MM.1S (cell line): ENCODE measurements around the gene CBLB.

Source experiments
- DNase-seq: peaks from one replicate; pipeline ENCODE4 v3.0.0-alpha.2; 2015
- H2AFZ ChIP-seq: fragments of 300-600 bp; sonication (generic); 2 replicates; pipeline ENCODE4 v1.6.0; 2016; ENCODE audit warnings: antibody characterized with exemption, low read length
- H3F3A ChIP-seq: fragments of 300-600 bp; sonication (generic); 2 replicates; pipeline ENCODE4 v1.6.1; 2016; ENCODE audit warnings: mild to moderate bottlenecking, antibody characterized with exemption, low read length, moderate library complexity, mixed read lengths; ENCODE audit not compliant: insufficient read depth
- H3K27ac ChIP-seq: fragments of 300-600 bp; sonication (generic); 2 replicates; pipeline ENCODE4 v1.5.1; 2016; ENCODE audit warnings: mild to moderate bottlenecking, low read length
- H3K27me3 ChIP-seq: fragments of 300-600 bp; sonication (generic); replicated peaks from 2 replicates; pipeline ENCODE4 v1.6.0; 2016; ENCODE audit warnings: low read length; ENCODE audit not compliant: insufficient read depth
- H3K36me3 ChIP-seq: fragments of 300-600 bp; sonication (generic); replicated peaks from 2 replicates; pipeline ENCODE4 v1.6.1; 2016; ENCODE audit warnings: mild to moderate bottlenecking, low read length, mixed read lengths; ENCODE audit not compliant: insufficient read depth
- H3K4me1 ChIP-seq: fragments of 300-600 bp; sonication (generic); 2 replicates; pipeline ENCODE4 v1.6.1; 2016; ENCODE audit warnings: low read length, mixed read lengths
- H3K4me2 ChIP-seq: fragments of 300-600 bp; sonication (generic); 2 replicates; pipeline ENCODE4 v1.6.0; 2016; ENCODE audit warnings: low read depth, low read length
- H3K4me3 ChIP-seq: fragments of 300-600 bp; sonication (generic); 2 replicates; pipeline ENCODE4 v1.5.1; 2016; ENCODE audit warnings: low read length, mixed read lengths
- H3K79me2 ChIP-seq: fragments of 300-600 bp; sonication (generic); 2 replicates; pipeline ENCODE4 v1.6.1; 2016; ENCODE audit warnings: mixed run types, low read length, mixed read lengths
- H3K9ac ChIP-seq: fragments of 300-600 bp; sonication (generic); 2 replicates; pipeline ENCODE4 v1.6.1; 2016; ENCODE audit warnings: low read length, mixed read lengths
- H3K9me2 ChIP-seq: fragments of 300-600 bp; sonication (generic); replicated peaks from 2 replicates; pipeline ENCODE4 v1.6.1; 2016; ENCODE audit warnings: mild to moderate bottlenecking, low read length, mixed read lengths; ENCODE audit not compliant: insufficient read depth
- H3K9me3 ChIP-seq: fragments of 300-600 bp; sonication (generic); replicated peaks from 2 replicates; pipeline ENCODE4 v1.6.1; 2016; ENCODE audit warnings: mild to moderate bottlenecking, low read length, mixed read lengths; ENCODE audit not compliant: insufficient read depth
- H4K20me1 ChIP-seq: fragments of 300-600 bp; sonication (generic); 2 replicates; pipeline ENCODE4 v1.6.1; 2016; ENCODE audit warnings: mild to moderate bottlenecking, low read length, moderate library complexity, mixed read lengths; ENCODE audit not compliant: insufficient read depth
- CTCF ChIP-seq: fragments of 300-600 bp; sonication (generic); IDR thresholded peaks from 2 replicates; pipeline ENCODE4 v1.5.1; 2016; ENCODE audit warnings: antibody characterized with exemption, low read length, mixed read lengths
- EZH2 ChIP-seq: fragments of 300-600 bp; sonication (generic); optimal IDR thresholded peaks from 2 replicates; pipeline ENCODE3; 2017; ENCODE audit warnings: low read depth, mild to moderate bottlenecking, antibody characterized with exemption, low read length, mixed read lengths
- EZH2phosphoT487 ChIP-seq: fragments of 300-600 bp; sonication (generic); IDR thresholded peaks from 2 replicates; pipeline ENCODE4 v1.6.1; 2018; ENCODE audit warnings: antibody characterized with exemption, low read length

Gene CBLB

GRCh38 chr3:105747696-105748095 is 121.1 kb downstream of the CBLB start:
- no peak overlapping the region for H3K27ac ChIP-seq
- TF ChIP-seq EZH2phosphoT487 = no peak
- no peak for TF ChIP-seq CTCF
- TF ChIP-seq EZH2 = no peak
- 0 out of 2 replicates have a peak, but pooled peaks cover under 1% of the 10 kb centered on the region for H3F3A ChIP-seq
- no peaks in the 10 kb centered on the region for H3K36me3 ChIP-seq
- H3K79me2 ChIP-seq = no peaks in the 10 kb centered on the region
- peaks cover 6% of the 10 kb centered on the region; the same call in 1 of the 2 replicates for H3K4me1 ChIP-seq
- H4K20me1 ChIP-seq = no peaks in the 10 kb centered on the region
- DNase-seq = no peak
- H3K4me3 ChIP-seq = no peak overlapping the region
- H3K9me2 ChIP-seq = no peaks in the 10 kb centered on the region
- H3K9ac ChIP-seq = no peak overlapping the region
- no peak overlapping the region for H2AFZ ChIP-seq
- H3K27me3 ChIP-seq = no peaks in the 10 kb centered on the region
- H3K9me3 ChIP-seq = no peaks in the 10 kb centered on the region
- H3K4me2 ChIP-seq = no peak overlapping the region

GRCh38 chr3:105747060-105747541 is 121.7 kb downstream of the CBLB start:
- Histone ChIP-seq H3K36me3 (no peaks in the 10 kb centered on the region), H3F3A (no peaks in the 10 kb centered on the region), H2AFZ (no peak overlapping the region), H3K27ac (no peak overlapping the region), H3K4me1 (no peaks in the 10 kb centered on the region), H3K79me2 (no peaks in the 10 kb centered on the region), H3K27me3 (no peaks in the 10 kb centered on the region), H3K9me2 (no peaks in the 10 kb centered on the region), H3K4me2 (no peak overlapping the region), H4K20me1 (no peaks in the 10 kb centered on the region), H3K9ac (no peak overlapping the region), H3K9me3 (no peaks in the 10 kb centered on the region), H3K4me3 (no peak overlapping the region)
- TF ChIP-seq EZH2 = no peak
- no peak for TF ChIP-seq CTCF
- no peak for TF ChIP-seq EZH2phosphoT487
- DNase-seq = no peak

- Histone ChIP-seq H3K9ac (no peak overlapping the region), H3K9me2 (no peaks in the 10 kb centered on the region), H3K27me3 (no peaks in the 10 kb centered on the region), H3F3A (no peaks in the 10 kb centered on the region), H2AFZ (no peak overlapping the region), H3K4me1 (no peaks in the 10 kb centered on the region), H3K4me3 (no peak overlapping the region), H3K27ac (no peak overlapping the region), H3K79me2 (no peaks in the 10 kb centered on the region), H3K9me3 (no peaks in the 10 kb centered on the region), H3K4me2 (no peak overlapping the region), H3K36me3 (no peaks in the 10 kb centered on the region), H4K20me1 (no peaks in the 10 kb centered on the region)
- DNase-seq = no peak
- no peak for TF ChIP-seq EZH2
These were observed 122.4 kb downstream of the CBLB start for GRCh38 chr3:105746231-105746996.

GRCh38 chr3:105745046-105745445 is 123.8 kb downstream of the CBLB start:
- H3K79me2 ChIP-seq = no peaks in the 10 kb centered on the region
- H3K36me3 ChIP-seq = no peaks in the 10 kb centered on the region
- no peaks in the 10 kb centered on the region for H3F3A ChIP-seq

More at GRCh38 chr3:105745046-105745445, 123.8 kb downstream of the CBLB start:
- Histone ChIP-seq H3K9me3 (no peaks in the 10 kb centered on the region), H4K20me1 (no peaks in the 10 kb centered on the region), H3K9ac (no peak overlapping the region), H3K27me3 (no peaks in the 10 kb centered on the region), H2AFZ (no peak overlapping the region), H3K4me2 (no peak overlapping the region), H3K4me3 (no peak overlapping the region), H3K4me1 (no peaks in the 10 kb centered on the region), H3K27ac (no peak overlapping the region), H3K9me2 (no peaks in the 10 kb centered on the region)
- TF ChIP-seq EZH2phosphoT487 = no peak
- TF ChIP-seq CTCF = no peak
- no peak for TF ChIP-seq EZH2
- no peak for DNase-seq
